ENCODE results near the gene IL17C. TPM values are rescaled to one million over a fixed set of nuclear protein-coding genes. Genes with fewer than 3 reads are reported as not detected.

IL17C gene
- total and polyA plus RNA-seq, 11 donors: not detected

DNA sequence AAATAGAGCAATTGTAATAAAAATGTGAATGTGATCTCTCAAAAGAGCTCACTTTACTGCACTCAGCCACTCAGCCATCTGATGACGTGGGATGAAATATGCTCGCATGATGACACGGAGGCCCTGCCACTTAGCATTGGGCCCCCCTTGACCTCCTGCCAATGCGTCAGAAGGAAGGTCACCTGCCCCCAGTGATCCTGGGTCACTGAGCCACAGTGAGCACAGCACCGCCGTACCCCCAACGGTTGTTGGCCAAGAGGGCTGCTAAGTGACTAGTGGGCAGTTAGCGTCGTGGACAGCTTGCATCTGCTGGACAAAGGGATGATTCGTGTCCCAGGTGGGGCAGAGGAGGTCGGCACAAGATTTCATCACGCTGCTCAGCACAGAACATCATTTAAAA, 45.3 kb upstream of the IL17C start:
- ATAC-seq (peak in 1 of 4 donors; percentile 5), DNase-seq (no peak)
- H3K27me3 ChIP-seq: no peaks in the 10 kb centered on the region
- H3K4me1 ChIP-seq: peaks cover 0 to 56% (median 17%) of the 10 kb centered on the region in 12 donors
- intact Hi-C loops (cut with DNase I): loop anchor here in 3 of 10 donors (5.0 to 10.0 kb wide), 2 partner anchors 104 to 112 kb away; partner anchors contain the start of genes CTU2 (in 2 of the 3) and RNF166 (in 2 of the 3)
- no peak overlapping the region for H3K27ac ChIP-seq
- peaks cover 0 to 46% (median 33%) of the 10 kb centered on the region in 9 donors for H3K36me3 ChIP-seq
- WGBS, 4 donors: 91 to 95% (median 93%) methylated on average over 12 of the region's 12 CpGs
- H3K9me3 ChIP-seq: no peaks in the 10 kb centered on the region
- TF ChIP-seq, protein P1, sequence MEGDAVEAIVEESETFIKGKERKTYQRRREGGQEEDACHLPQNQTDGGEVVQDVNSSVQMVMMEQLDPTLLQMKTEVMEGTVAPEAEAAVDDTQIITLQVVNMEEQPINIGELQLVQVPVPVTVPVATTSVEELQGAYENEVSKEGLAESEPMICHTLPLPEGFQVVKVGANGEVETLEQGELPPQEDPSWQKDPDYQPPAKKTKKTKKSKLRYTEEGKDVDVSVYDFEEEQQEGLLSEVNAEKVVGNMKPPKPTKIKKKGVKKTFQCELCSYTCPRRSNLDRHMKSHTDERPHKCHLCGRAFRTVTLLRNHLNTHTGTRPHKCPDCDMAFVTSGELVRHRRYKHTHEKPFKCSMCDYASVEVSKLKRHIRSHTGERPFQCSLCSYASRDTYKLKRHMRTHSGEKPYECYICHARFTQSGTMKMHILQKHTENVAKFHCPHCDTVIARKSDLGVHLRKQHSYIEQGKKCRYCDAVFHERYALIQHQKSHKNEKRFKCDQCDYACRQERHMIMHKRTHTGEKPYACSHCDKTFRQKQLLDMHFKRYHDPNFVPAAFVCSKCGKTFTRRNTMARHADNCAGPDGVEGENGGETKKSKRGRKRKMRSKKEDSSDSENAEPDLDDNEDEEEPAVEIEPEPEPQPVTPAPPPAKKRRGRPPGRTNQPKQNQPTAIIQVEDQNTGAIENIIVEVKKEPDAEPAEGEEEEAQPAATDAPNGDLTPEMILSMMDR (IDR thresholded peaks at IDR 0.05): no peak
- TF ChIP-seq POLR2A (IDR thresholded peaks at IDR 0.05): no peak
- no peak overlapping the region for H3K4me3 ChIP-seq

DNA sequence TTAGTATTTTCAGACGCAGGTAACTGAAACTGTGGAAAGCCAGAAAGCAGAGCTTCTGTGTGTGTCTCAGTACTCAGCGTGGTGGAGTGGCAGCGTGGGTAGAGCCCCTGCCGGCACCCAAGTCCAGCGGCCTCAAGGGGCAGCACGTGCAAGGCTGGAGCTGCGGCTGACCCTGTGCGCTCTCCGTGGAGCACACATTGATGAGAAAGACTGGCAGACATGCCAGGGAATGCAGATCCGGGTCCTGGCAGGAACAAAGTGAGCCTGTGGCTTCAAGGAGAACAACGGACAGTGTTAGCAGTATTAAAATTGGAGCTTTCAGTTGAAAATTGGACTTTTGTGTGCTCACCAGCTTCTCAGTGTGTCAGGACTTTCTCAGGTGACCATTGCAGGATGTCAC, 44.9 kb upstream of the IL17C start:
- 61 to 78% (median 71%) methylated on average over 11 of the region's 11 CpGs for WGBS, 4 donors
- no peak overlapping the region for H3K4me3 ChIP-seq
- DNase-seq: peak in 3 of 5 donors; percentile 37 to 60 (median 45)
- intact Hi-C loops (cut with DNase I): loop anchor here in 3 of 10 donors (5.0 to 10.0 kb wide), 2 partner anchors 104 to 111 kb away; partner anchors contain the start of genes CTU2 (in 2 of the 3) and RNF166 (in 2 of the 3)
- peak overlapping the region in 5 of 12 donors; percentile 3 to 25 (median 14) for H3K27ac ChIP-seq
- H3K27me3 ChIP-seq: no peaks in the 10 kb centered on the region
- H3K36me3 ChIP-seq: peaks cover 0 to 46% (median 33%) of the 10 kb centered on the region in 9 donors
- H3K4me1 ChIP-seq: peaks cover 0 to 60% (median 19%) of the 10 kb centered on the region in 12 donors
- no peak for TF ChIP-seq POLR2A (IDR thresholded peaks at IDR 0.05)
- TF ChIP-seq, protein P1 (IDR thresholded peaks at IDR 0.05): peak in 8 of 12 donors; percentile 13 to 46 (median 22)
- no peaks in the 10 kb centered on the region for H3K9me3 ChIP-seq
- peak; percentile 70 to 85 (median 76) for ATAC-seq

DNA sequence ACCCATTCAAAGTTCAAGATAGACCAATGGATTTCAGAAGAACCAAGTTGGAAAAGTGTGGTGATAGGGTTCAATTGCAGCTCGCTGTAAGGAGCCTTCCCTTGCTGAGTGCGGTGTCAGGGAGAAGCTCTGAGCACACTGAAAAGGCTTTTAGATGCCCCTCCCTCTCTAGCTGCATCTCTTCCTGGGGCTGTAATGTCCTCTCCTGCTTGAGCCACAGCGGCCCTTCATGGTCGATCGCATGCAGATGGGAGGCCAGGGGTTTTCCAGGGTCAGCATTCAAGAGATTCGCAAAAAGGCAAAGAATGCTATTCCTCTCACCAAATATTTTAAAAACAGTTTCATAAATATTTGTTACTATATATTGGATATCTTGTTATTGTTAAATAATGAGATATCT, 44.5 kb upstream of the IL17C start:
- H3K36me3 ChIP-seq: peaks cover 0 to 45% (median 33%) of the 10 kb centered on the region in 9 donors

DNA sequence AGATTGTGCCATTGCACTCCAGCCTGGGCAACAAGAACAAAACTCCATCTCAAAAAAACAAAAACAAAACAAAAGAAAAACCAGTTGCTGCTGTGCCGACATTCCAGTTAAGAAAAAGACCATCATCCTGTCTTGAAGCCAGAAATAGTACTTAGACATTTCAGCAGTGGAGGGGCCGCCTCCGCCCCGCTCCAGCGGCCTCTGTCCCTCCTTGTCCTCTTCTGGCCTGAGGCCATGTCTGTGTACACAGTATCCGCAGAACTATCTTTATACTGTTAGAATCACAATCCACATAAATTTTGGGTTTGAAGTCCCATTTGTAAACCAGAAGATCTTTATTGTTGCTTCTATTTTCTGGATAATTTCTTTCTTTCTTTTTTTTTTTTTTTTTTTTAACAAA, 43.3 kb upstream of the IL17C start:
- H3K4me1 ChIP-seq: peaks cover 0 to 75% (median 31%) of the 10 kb centered on the region in 12 donors
- H3K36me3 ChIP-seq: peaks cover 0 to 45% (median 33%) of the 10 kb centered on the region in 9 donors
- no peaks in the 10 kb centered on the region for H3K9me3 ChIP-seq
- WGBS, 4 donors: 8 to 30% (median 20%) methylated on average over 6 of the region's 6 CpGs
- TF ChIP-seq, protein P1 (IDR thresholded peaks at IDR 0.05): no peak
- TF ChIP-seq POLR2A (IDR thresholded peaks at IDR 0.05): no peak
- no peaks in the 10 kb centered on the region for H3K27me3 ChIP-seq
- H3K27ac ChIP-seq: peak overlapping the region in 9 of 12 donors; percentile 8 to 51 (median 36)
- ATAC-seq: no peak
- intact Hi-C loops (cut with DNase I): loop anchor here in 3 of 10 donors (5.0 to 10.0 kb wide), 2 partner anchors 57 to 110 kb away; partner anchors contain the start of genes CTU2 (in 2 of the 3), RNF166 (in 2 of the 3) and CYBA (in 1 of the 3)
- peak in 4 of 5 donors; percentile 34 to 48 (median 40) for DNase-seq
- no peak overlapping the region for H3K4me3 ChIP-seq

More for the DNA sequence above, 44.5 kb upstream of the IL17C start:
- Histone ChIP-seq H3K9me3 (no peaks in the 10 kb centered on the region), H3K27ac (peak overlapping the region in 5 of 12 donors; percentile 3 to 25 (median 14)), H3K4me3 (no peak overlapping the region), H3K27me3 (no peaks in the 10 kb centered on the region), H3K4me1 (peaks cover 0 to 64% (median 23%) of the 10 kb centered on the region in 12 donors)
- DNase-seq: peak in 1 of 5 donors; percentile 9
- TF ChIP-seq, protein P1 (IDR thresholded peaks at IDR 0.05): no peak
- TF ChIP-seq POLR2A (IDR thresholded peaks at IDR 0.05): no peak
- WGBS, 4 donors: 83 to 95% (median 88%) methylated on average over 6 of the region's 6 CpGs
- intact Hi-C loops (cut with DNase I): loop anchor here in 3 of 10 donors (5.0 to 10.0 kb wide), 2 partner anchors 103 to 111 kb away; partner anchors contain the start of genes CTU2 (in 2 of the 3) and RNF166 (in 2 of the 3)
- ATAC-seq: no peak
